Body of pancreas (tissue), 4 donors: ENCODE results near the gene ORAI3.

ENCODE experiments used
- POLR2A ChIP-seq, 3 donors: fragments of 450-650 bp; IDR thresholded peaks; one replicate each; pipeline ENCODE4 v1.6.1; 2016; ENCODE audit warnings: antibody characterized with exemption in 3 of 3, mild to moderate bottlenecking in 2 of 3
- TF ChIP-seq, protein P1 (sequence below), 7 experiments: fragments of 450-650 bp in 4 of 7; fragments of 200-600 bp in 3 of 7; sonication (generic) in 3 of 7; IDR thresholded peaks; one replicate each; pipeline ENCODE4 v1.5.1; 2016 to 2019; ENCODE audit warnings: antibody characterized with exemption in 7 of 7

DNA sequence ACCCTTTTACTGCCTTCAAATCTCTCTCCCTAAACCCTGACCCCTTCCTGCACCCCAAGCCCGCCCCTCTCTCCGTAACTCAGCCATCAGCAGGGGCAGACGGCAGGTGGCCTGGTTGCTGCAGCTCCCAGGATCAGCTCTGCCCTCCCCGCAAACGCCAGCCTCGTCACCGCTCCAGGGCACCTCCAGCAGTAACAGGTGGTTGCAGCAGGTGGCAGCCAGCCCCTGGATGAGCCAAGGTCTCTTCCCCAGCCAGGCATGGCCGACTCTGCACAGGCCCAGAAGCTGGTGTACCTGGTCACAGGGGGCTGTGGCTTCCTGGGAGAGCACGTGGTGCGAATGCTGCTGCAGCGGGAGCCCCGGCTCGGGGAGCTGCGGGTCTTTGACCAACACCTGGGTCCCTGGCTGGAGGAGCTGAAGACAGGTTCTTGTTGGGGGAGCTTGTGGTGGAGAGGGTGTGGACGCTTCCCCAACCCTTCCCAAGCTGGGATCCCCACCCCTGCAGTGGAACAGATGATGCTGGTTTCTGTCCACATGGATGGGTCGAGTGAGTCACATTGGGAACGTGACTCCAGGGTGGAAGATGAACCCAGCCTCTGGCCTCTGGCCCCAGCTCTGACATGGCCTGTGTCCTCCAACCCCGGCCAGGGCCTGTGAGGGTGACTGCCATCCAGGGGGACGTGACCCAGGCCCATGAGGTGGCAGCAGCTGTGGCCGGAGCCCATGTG is 36.7 kb downstream of the ORAI3 start:
- peak in 2 of 3 donors; percentile 40 to 47 for TF ChIP-seq POLR2A (IDR thresholded peaks at IDR 0.05)
- TF ChIP-seq, protein P1, sequence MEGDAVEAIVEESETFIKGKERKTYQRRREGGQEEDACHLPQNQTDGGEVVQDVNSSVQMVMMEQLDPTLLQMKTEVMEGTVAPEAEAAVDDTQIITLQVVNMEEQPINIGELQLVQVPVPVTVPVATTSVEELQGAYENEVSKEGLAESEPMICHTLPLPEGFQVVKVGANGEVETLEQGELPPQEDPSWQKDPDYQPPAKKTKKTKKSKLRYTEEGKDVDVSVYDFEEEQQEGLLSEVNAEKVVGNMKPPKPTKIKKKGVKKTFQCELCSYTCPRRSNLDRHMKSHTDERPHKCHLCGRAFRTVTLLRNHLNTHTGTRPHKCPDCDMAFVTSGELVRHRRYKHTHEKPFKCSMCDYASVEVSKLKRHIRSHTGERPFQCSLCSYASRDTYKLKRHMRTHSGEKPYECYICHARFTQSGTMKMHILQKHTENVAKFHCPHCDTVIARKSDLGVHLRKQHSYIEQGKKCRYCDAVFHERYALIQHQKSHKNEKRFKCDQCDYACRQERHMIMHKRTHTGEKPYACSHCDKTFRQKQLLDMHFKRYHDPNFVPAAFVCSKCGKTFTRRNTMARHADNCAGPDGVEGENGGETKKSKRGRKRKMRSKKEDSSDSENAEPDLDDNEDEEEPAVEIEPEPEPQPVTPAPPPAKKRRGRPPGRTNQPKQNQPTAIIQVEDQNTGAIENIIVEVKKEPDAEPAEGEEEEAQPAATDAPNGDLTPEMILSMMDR (IDR thresholded peaks at IDR 0.05), result peak in 4 of 7 experiments; percentile 49 to 79 (median 64)
